ENCODE data around the gene TCEAL5. TPM values are rescaled to one million over a fixed set of nuclear protein-coding genes. Genes with fewer than 3 reads are reported as not detected.

The TCEAL5 gene
- total and polyA plus RNA-seq, 2 of the 8 experiments (the other 6 are each of a cell fraction or from before 2014, with no cell fraction given): 0.17 to 6.6 TPM

GRCh38 chrX:103311399-103311780 lies 34.8 kb upstream of the TCEAL5 start (continued):
- TF ChIP-seq HDAC6 (IDR thresholded peaks at IDR 0.05; ENCODE audit: low read depth, low read length): no peak
- no peak for TF ChIP-seq NANOG (IDR thresholded peaks at IDR 0.05; ENCODE audit: insufficient read depth, low read depth, low read length, poor library complexity, severe bottlenecking)
- no peak for TF ChIP-seq EP300 (IDR thresholded peaks at IDR 0.05; ENCODE audit: borderline replicate concordance in 1 of 2, low read depth in 2 of 2, low read length in 2 of 2)
- no peak for TF ChIP-seq KDM5A (IDR thresholded peaks at IDR 0.05; ENCODE audit: low read length)
- no peak for TF ChIP-seq CBX5 (IDR thresholded peaks at IDR 0.05; ENCODE audit: low read depth, low read length)
- no peak for TF ChIP-seq POLR2AphosphoS5 (IDR thresholded peaks at IDR 0.05; ENCODE audit: low read depth, low read length)
